Endothelial cell of umbilical vein (primary cell): ENCODE data around the gene PLN. TPM values are rescaled to one million over a fixed set of nuclear protein-coding genes. Genes with fewer than 3 reads are reported as not detected.

Source experiments
- BruUV-seq: library from RNA; stranded (reverse); fragments of 400-500 nt; replicated peaks from 2 replicates; lab custom pipeline; 2021; lab: Mats Ljungman, UMichigan
- CTCF ChIA-PET: fragments of 300-600, 350-600 bp; sonication (Branson Sonifier 250); formaldehyde crosslinking; loops from one replicate; lab custom pipeline; 2021; ENCODE audit warnings: antibody characterized with exemption, inconsistent platforms; lab: Charles Lee
- POLR2A ChIA-PET: fragments of 300-600, 350-600 bp; sonication (Branson Sonifier 250); formaldehyde crosslinking; loops from one replicate; lab custom pipeline; 2021; ENCODE audit warnings: antibody characterized with exemption, inconsistent platforms; lab: Charles Lee
- DNase-seq: peaks from one replicate; pipeline ENCODE4 v3.0.0-alpha.2; 2011; ENCODE audit warnings: low read depth, low spot score
- FAIRE-seq: peaks from 2 replicates; lab custom pipeline; 2011; peaks lifted over from hg19 to GRCh38; lab: Jason Lieb, UNC
- H2AFZ ChIP-seq: 2 replicates; pipeline ENCODE4 v1.6.0; 2012; ENCODE audit warnings: low read depth, low read length, control low read depth, inconsistent platforms
- H3K27ac ChIP-seq: 2 replicates; pipeline ENCODE4 v1.5.1; 2011; ENCODE audit warnings: low read depth, mild to moderate bottlenecking, control low read depth, low read length, moderate library complexity; ENCODE audit not compliant: insufficient read depth
- H3K27me3 ChIP-seq, 2 experiments: 2 replicates each; pipeline versions ENCODE4 v1.6.0 to v1.6.1; 2011; ENCODE audit warnings: low read length in 2 of 2, mixed read lengths in 1 of 2; ENCODE audit not compliant: control insufficient read depth in 2 of 2, insufficient read depth in 2 of 2
- H3K36me3 ChIP-seq, 2 experiments: 2 replicates in 1 of 2; 3 replicates in 1 of 2; pipeline ENCODE4 v1.5.1; 2011; ENCODE audit warnings: low read length in 2 of 2, mild to moderate bottlenecking in 1 of 2, moderate library complexity in 1 of 2; ENCODE audit not compliant: control insufficient read depth in 2 of 2, insufficient read depth in 2 of 2; ENCODE audit errors: extremely low read depth in 1 of 2
- H3K4me1 ChIP-seq: 3 replicates; pipeline ENCODE4 v1.5.1; 2011; ENCODE audit warnings: mild to moderate bottlenecking, low read length; ENCODE audit not compliant: control insufficient read depth, insufficient read depth; ENCODE audit errors: extremely low read depth
- H3K4me2 ChIP-seq: 2 replicates; pipeline ENCODE4 v1.6.1; 2011; ENCODE audit warnings: low read length, control low read depth, mixed read lengths; ENCODE audit not compliant: insufficient read depth
- H3K4me3 ChIP-seq, 3 experiments: fragments of 200-600 bp in 1 of 3; sonication (generic), shearing (Covaris generic) in 1 of 3; replicated peaks in 1 of 3; 2 replicates each; pipeline ENCODE4 v1.5.1; 2011 to 2016; ENCODE audit warnings: control low read depth in 3 of 3, low read length in 3 of 3, mild to moderate bottlenecking in 2 of 3, inconsistent platforms in 1 of 3, low read depth in 1 of 3, moderate library complexity in 1 of 3; ENCODE audit not compliant: insufficient read depth in 1 of 3
- H3K79me2 ChIP-seq: 2 replicates; pipeline ENCODE4 v1.6.0; 2012; ENCODE audit warnings: low read length, inconsistent platforms; ENCODE audit not compliant: control insufficient read depth, insufficient read depth
- H3K9ac ChIP-seq: replicated peaks from 2 replicates; pipeline ENCODE3; 2011; ENCODE audit warnings: low read length, control low read depth; ENCODE audit not compliant: insufficient read depth; ENCODE audit errors: extremely low read depth
- H3K9me1 ChIP-seq: replicated peaks from 3 replicates; pipeline ENCODE4 v1.6.0; 2011; ENCODE audit warnings: mild to moderate bottlenecking, low read length; ENCODE audit not compliant: control insufficient read depth, insufficient read depth; ENCODE audit errors: extremely low read depth
- H3K9me3 ChIP-seq: replicated peaks from 2 replicates; pipeline ENCODE4 v1.5.1; 2012; ENCODE audit warnings: low read length, inconsistent platforms; ENCODE audit not compliant: control insufficient read depth, insufficient read depth
- H4K20me1 ChIP-seq: replicated peaks from 2 replicates; pipeline ENCODE3; 2011; ENCODE audit warnings: mild to moderate bottlenecking, low read length; ENCODE audit not compliant: control insufficient read depth, insufficient read depth; ENCODE audit errors: extremely low read depth
- CTCF ChIP-seq, 2 donors: IDR thresholded peaks; 1 replicate in 1 of 2; 2 replicates in 1 of 2; pipeline ENCODE4 v1.5.1; 2011; ENCODE audit warnings: low read length in 2 of 2, mild to moderate bottlenecking in 2 of 2, moderate library complexity in 2 of 2, control low read depth in 1 of 2, inconsistent platforms in 1 of 2, low read depth in 1 of 2; ENCODE audit not compliant: insufficient read depth in 1 of 2; ENCODE audit errors: extremely low read depth in 1 of 2
- EZH2 ChIP-seq: IDR thresholded peaks from 2 replicates; pipeline ENCODE4 v1.6.1; 2012; ENCODE audit warnings: borderline replicate concordance, low read depth, mild to moderate bottlenecking, moderate library complexity, low read length, inconsistent platforms; ENCODE audit not compliant: severe bottlenecking
- FOS ChIP-seq: IDR thresholded peaks from 2 replicates; pipeline ENCODE4 v1.6.1; 2011; ENCODE audit warnings: mild to moderate bottlenecking, low read length, moderate library complexity, borderline replicate concordance; ENCODE audit not compliant: insufficient read depth
- GATA2 ChIP-seq: IDR thresholded peaks from 2 replicates; pipeline ENCODE4 v1.7.0; 2011; ENCODE audit warnings: low read depth, mild to moderate bottlenecking, moderate library complexity, mixed read lengths, low read length; ENCODE audit not compliant: insufficient read length, insufficient read depth
- JUN ChIP-seq: IDR thresholded peaks from 2 replicates; pipeline ENCODE4 v1.6.1; 2011; ENCODE audit warnings: borderline replicate concordance, low read depth; ENCODE audit not compliant: insufficient read length, insufficient read depth
- MAX ChIP-seq: IDR thresholded peaks from 2 replicates; pipeline ENCODE4 v1.6.1; 2011; ENCODE audit not compliant: insufficient read depth, insufficient read length
- MYC ChIP-seq: IDR thresholded peaks from one replicate; pipeline ENCODE4 v1.6.1; 2011; ENCODE audit warnings: mild to moderate bottlenecking, low read depth, low read length
- POLR2A ChIP-seq: IDR thresholded peaks from 2 replicates; pipeline ENCODE4 v1.6.1; 2012; ENCODE audit warnings: low read depth, mild to moderate bottlenecking, control low read depth, low read length
- POLR2AphosphoS5 ChIP-seq: IDR thresholded peaks from 2 replicates; pipeline ENCODE4 v1.6.1; 2012; ENCODE audit warnings: low read depth, mild to moderate bottlenecking, control low read depth, low read length, moderate library complexity; ENCODE audit not compliant: insufficient read depth
- dilution Hi-C: fragments of 300-500 bp; cut with MboI; formaldehyde crosslinking; loops from one replicate; pipeline ENCODE4 v1.15.0; 2019; ENCODE audit warnings: low sequenced_read_pairs; ENCODE audit not compliant: extremely low pct_ligation_motif_present
- intact Hi-C: fragments of 100-400 bp; cut with micrococcal nuclease; formaldehyde crosslinking; loops from one replicate; pipeline ENCODE4 v1.10.0; 2022
- polyA plus RNA-seq, 4 experiments: library from polyadenylated mRNA; depleted of rRNA in 3 of 4; stranded (reverse) in 3 of 4; unstranded in 1 of 4; fragments of >200 nt; gene quantifications; 2 replicates each; pipeline versions ENCODE4 v1.2.1 to v1.2.3, GENCODE V29; 2011 to 2012; ENCODE audit warnings: missing spikeins in 1 of 4
- total RNA-seq: library from RNA; stranded (reverse); gene quantifications from 2 replicates; pipeline ENCODE4 v1.2.3, GENCODE V29; 2021

PLN gene
- total and polyA plus RNA-seq, 2 donors (not counting 3 experiments of a cell fraction or from before 2014, with no cell fraction given), result not detected

GRCh38 chr6:118528129-118528528, 20.0 kb upstream of the PLN start:
- no TSS peak for BruUV-seq
- no peak overlapping the region for H3K9ac ChIP-seq
- no peak for FAIRE-seq
- no peak overlapping the region for H3K27ac ChIP-seq
- no peaks in the 10 kb centered on the region for H3K27me3 ChIP-seq
- intact Hi-C loops, result no loop called here
- no peaks in the 10 kb centered on the region for H4K20me1 ChIP-seq
- DNase-seq, result no peak
- ChIA-PET CTCF (no interaction called here), POLR2A (no interaction called here)
- H3K4me2 ChIP-seq, result no peak overlapping the region
- dilution Hi-C loops, result no loop called here
- no peak overlapping the region for H3K4me3 ChIP-seq
- H3K36me3 ChIP-seq, result peaks cover 0 to 2% of the 10 kb centered on the region in 2 experiments
- no peak for TF ChIP-seq FOS
- no peak for TF ChIP-seq JUN
- no peak for TF ChIP-seq MYC
- TF ChIP-seq POLR2AphosphoS5, result no peak
- no peak for TF ChIP-seq MAX
- no peak for TF ChIP-seq POLR2A
- TF ChIP-seq GATA2, result no peak
- no peak for TF ChIP-seq CTCF (IDR thresholded peaks at IDR 0.05; ENCODE audit: extremely low read depth in 1 of 2, insufficient read depth in 1 of 2, low read depth in 1 of 2, low read length in 2 of 2)
- TF ChIP-seq EZH2, result no peak
- no peaks in the 10 kb centered on the region for H3K4me1 ChIP-seq
- no peaks in the 10 kb centered on the region for H3K9me3 ChIP-seq
- no peak overlapping the region for H2AFZ ChIP-seq
- no peaks in the 10 kb centered on the region for H3K9me1 ChIP-seq
- peaks cover 22% of the 10 kb centered on the region for H3K79me2 ChIP-seq
